GM19463 (cell line): ENCODE data around the gene CYB5A.

Source experiments
- ATAC-seq: cut with Tn5 transposase; IDR thresholded peaks from one replicate; pipeline ENCODE4 v1.9.1; 2021; ENCODE audit warnings: mild to moderate bottlenecking, moderate library complexity; ENCODE audit not compliant: unreplicated experiment

The CYB5A gene

DNA sequence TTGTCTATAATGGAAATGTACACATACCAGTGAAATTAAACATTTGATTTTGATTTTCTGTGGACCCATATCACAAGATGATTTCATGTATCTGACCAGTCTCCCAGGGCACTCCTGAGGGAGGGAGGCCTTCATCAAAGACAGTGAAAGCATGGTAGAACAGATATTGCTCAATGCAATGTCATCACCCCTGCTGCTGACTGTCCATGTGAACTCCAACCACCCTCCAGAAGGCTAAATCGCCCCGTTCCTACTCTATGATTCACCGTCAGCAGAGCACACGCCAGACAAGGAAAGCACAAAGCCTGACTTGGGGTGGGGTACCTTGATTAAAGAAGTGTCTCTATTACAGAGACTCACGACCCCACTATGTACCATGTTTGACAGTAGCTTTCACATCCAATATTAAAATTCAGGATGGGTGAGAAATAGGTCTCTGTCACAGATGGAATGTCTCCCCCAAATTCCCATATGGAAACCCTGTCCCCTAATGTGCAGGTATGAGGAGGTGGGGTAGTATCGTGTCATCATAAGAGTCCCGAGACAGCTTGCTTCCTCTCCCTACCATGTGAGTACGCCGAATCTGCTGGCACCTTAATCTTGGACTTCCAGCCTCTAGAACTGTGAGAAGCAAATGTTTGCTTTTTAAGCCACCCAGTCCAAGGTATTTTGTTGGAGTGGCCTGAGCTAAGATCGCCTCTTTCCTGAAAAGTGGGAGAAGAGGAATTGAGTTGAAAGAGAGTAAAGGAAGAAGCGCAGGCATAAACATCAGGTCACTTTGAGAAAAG, 42.4 kb downstream of the CYB5A start:
- ATAC-seq, result no peak

DNA sequence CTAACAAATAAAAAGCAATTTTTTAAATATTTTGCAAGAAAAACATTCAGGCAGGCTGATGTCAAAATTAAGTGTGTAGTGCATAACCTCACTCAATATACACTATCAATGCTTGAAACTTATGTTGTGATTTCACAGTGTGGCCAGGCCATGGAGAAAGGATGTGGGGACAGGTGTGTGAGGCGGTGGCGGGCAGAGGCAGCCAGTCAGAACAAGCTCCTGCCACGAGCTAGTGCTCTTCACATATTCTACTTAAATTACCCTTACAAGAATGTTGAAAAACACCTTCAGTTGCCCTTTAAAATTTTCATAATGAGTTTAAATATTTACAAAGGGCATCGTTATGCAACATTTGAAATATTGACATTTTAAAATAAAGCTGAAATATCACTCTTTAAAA, 43.2 kb downstream of the CYB5A start:
- peak; percentile 91 for ATAC-seq

DNA sequence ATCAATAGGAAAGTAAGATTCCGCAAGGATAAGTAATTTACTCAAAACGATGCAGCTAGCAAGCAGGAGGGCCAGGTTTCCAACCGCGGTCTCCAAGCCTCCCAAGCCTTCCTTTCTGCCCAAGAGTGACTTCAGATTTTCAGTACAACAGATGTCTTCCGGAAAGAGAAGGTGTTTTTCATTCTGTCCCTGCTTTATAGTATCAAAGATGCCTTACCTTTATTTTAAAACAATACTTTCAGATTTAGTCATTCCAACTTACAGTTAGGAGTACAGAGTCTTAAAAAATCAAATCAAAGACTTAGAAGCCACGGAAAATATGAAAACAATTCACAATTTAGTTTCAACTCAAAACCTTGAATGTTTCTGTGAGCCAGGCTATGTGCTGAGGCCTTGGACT, 43.6 kb downstream of the CYB5A start:
- ATAC-seq, result peak; percentile 24

DNA sequence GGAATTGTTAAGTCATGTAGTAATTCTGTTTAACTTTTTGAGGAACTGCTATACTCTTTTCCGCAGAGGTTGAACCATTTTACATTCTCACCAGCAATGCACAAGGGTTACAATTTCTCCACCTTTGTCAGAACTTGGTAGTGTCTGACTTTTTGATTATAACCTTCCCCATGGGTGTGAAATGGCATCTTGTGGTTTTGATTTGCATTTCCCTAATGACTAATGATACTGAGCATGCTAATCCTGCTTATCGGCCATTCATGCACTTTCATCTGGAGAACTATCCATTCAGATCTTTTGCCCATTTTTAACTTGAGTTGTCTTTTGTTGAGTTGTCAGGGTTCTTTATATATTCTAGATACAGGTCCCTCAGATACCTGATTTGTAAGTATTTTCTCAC, 47.2 kb downstream of the CYB5A start:
- ATAC-seq, result no peak

DNA sequence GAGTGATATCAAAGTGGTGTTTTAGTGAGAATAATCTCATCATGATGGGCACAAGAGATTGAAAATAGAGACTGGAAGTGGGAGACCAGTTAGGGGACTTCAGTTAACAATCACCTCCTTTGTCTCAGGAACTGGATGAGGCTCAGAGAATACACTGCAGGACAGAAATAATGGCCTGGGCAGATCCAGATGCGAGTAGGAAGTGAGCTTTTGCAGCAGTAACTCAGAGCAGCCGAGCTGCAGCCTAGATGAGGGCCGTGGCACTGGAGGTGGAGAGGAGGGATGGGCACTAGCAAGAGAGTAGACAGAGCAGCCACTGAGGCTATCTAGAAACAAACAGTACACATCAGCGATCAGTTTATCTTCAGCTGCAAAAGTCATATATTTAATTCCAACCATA, 48.6 kb downstream of the CYB5A start:
- ATAC-seq, result no peak

DNA sequence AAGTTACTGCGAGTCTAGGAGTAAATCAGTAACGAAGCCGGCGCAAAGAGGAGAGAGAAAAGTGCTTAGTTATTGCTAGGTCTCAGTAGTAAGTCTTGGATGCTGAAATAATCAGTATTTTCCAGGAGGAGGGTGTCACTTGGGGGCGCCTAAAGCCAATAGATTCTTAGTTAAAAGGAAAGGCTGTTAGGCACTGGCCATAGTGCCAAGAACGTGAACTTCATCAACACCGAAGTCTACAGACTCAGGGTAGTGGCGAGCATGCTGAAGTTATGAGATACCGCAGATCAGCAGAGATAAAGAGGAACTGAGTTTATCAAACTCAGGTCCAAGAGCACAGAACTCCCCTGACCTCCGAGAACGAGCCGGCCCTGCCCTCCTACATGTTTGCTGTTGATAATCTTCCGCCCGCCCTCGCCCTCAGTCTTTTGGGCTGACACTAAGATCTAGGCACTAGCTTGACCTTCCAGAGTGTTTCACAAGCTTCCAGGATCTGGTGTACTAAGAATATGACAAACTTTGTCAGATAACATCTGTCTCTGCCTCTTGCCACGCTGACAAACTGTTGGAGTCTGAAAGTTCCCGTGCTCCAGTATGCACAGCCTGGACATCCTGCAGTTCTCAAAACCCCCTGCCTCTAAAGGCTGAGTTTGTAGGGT, 49.2 kb downstream of the CYB5A start:
- ATAC-seq, result no peak

DNA sequence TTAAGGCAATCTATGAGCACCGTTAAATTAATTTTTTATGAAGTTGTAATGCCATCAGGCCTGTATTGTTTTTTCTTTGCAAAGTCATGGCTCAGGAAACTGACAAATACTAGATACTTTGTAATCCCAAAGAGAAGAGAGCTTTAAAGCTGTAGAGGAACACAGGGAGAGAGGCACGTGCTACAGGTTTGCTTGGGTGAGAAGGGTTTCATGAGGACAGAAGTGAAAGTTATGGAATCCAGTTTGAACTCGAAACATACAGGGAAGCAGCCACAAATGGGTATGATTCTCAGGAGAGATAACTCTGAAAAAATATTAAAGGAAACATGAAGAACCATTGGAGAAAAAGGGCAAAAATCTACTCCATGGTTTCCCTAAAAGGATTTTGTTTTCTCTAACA, 49.8 kb downstream of the CYB5A start:
- no peak for ATAC-seq

GRCh38 chr18:74241426-74241825, 50.3 kb downstream of the CYB5A start:
- no peak for ATAC-seq

DNA sequence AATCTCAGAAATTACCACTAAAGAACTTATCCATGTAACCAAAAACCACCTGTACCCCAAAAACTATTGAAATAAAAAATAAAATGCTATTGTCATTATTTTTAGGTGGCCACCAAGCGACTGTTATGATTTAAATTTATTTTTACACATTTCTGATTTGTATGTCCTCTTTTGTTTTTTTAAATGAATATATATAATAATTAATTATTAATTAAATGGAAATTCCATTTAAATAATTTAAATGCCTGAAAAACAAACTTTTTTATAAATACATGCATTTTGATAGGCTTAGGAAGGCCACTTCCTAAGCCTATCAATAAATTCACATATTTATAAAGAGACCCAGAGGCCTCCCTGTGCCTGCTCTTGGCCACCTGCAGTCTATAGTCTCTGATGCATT, 52.2 kb downstream of the CYB5A start:
- no peak for ATAC-seq

GRCh38 chr18:74234326-74235171, 57.2 kb downstream of the CYB5A start:
- no peak for ATAC-seq

- no peak for ATAC-seq
These were observed 57.8 kb downstream of the CYB5A start for GRCh38 chr18:74233933-74234325.

DNA sequence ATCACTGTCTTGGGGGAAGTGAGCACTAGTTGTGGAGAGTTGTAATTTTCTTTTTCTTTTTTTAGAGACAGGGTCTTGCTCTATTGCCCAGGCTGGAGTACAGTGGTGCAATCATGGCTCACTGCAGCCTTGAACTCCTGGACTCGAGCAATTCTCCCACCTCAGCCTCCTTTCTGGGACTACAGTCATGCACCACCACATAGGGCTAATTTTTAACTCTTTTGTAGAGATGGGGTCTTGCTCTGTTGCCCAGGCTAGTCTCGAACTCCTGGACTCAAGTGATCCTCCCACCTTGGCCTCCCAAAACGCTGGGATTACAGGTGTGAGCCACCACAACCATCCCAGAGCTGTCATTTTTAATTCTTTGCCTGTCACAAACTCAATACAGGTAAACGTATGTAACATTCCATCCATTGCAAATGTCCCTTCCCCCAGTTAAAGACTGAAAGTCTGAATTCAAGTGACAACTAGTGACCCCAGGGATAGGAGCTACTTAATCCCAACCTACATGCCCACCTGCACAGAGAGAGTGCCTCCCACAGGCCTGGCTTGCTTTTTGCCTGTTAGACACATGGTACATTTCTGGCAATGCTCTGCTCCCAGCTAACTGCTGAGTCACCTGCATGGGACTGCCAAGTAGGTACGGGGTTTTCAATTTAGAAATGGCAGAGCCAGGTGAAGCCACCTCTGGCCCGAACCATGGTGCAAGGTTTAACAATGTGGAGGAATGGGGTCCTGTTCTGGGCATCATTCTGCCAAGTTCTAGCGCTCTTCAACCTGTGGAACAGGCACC, 60.6 kb downstream of the CYB5A start:
- no peak for ATAC-seq

DNA sequence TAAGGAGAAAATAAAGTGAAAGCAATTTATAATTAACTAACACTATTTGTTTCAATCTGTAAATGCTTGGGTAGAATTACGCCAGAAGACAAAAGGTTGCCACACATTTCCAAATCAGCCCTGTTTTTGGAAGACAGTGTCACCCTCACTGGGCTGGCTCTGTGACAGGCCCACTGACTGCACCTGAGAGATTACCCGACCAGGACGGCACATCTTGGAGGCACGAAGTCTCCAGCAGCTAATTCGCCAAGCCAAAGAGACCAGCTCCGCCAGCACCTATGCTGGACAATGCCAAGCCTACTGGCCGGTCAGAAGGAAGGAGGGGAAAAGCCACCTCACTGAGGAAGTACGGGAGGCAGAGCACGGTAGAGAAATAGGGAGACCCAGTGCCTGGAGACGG, 61.9 kb downstream of the CYB5A start:
- ATAC-seq, result no peak

- ATAC-seq, result no peak
These were observed 62.8 kb downstream of the CYB5A start for GRCh38 chr18:74229005-74229404.

DNA sequence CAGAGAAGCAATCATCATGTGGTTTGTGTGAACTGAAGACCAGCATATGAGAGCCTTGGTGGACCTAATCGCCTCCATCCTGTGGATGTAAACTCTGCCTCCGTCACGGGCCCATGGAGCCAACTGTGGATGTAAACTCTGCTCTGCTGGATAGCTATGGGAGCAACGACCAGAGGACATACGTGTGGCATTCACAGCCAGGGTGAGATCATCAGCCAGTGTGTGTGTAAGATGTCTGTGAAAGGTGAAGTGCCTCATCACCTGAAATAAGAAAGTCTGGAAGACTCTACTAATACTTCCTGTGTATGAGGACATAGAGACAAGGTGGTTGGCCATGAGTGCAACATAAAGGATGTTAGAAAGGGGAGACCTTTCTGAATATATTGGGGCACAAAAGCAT, 63.5 kb downstream of the CYB5A start:
- ATAC-seq, result no peak

DNA sequence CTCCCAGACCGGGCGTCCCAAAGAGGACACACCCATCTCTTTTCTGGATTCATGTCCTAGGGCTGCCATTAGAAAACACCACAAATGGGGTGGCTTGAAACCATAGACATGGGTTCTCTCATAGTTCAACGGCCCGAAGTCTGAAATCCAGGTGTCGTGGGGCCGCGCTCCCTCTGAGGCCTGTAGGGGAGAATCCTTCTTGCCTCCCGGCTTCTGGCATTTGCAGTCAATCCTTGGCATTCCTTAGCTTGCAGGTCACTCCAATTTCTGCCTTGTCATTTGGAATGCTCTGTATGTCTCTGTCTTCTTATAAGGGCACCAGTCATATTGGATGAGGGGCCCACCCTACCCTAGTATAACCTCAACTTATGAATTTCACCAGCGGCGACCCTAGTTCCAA, 65.1 kb downstream of the CYB5A start:
- no peak for ATAC-seq

DNA sequence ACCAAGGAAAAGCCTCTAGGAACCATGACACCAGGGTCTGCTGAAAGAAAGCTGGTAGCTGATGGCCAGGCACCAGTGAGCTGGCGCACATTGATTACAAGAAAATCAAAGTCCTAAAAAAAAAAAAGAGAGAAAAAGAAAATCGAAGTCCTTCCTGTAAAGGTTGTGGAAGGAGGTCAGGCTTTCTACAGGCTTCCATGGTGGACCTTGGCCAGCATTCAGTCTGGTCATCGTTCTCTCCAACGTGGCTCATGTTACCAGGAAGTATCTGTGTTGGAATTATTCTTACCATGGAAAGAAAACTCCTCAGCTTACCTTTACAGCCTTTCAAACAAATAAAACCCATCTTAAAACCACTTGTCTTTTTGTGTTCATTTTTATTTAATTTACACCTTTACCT, 65.6 kb downstream of the CYB5A start:
- ATAC-seq, result no peak

GRCh38 chr18:74225193-74225840, 66.4 kb downstream of the CYB5A start:
- no peak for ATAC-seq

GRCh38 chr18:74222710-74223494, 68.9 kb downstream of the CYB5A start:
- ATAC-seq, result no peak

DNA sequence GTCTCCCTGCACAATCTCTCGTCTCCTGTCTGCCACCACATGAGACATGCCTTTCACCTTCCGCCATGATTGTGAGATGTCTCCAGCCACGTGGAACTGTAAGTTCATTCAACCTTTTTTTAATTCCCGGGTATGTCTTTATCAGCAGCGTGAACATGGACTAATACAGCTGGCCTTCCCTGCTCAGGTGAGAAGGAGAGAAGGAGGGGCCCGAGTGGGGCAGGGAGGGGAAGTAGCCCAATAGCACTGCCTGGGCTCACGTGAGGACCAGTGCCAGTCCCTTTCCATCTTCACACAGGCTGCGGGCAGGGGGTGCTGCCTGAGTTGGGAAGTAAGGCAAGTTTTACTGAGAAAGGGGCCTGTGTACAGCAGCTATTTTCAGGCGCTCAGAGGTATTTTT, 70.7 kb downstream of the CYB5A start:
- no peak for ATAC-seq
